HepG2 (cell line): ENCODE data around the gene YIF1A. TPM values are rescaled to one million over a fixed set of nuclear protein-coding genes. Genes with fewer than 3 reads are reported as not detected.

Experiments
- ATF7-NPFF ChIP-seq: sonication (generic); formaldehyde crosslinking; IDR thresholded peaks from 2 replicates; pipeline ENCODE4 v1.8.1; 2023; ENCODE audit warnings: mild to moderate bottlenecking, low read depth, missing genetic modification reagents, moderate library complexity
- FOXP1 ChIP-seq, 2 experiments: fragments of 450-650 bp in 1 of 2; IDR thresholded peaks; 2 replicates each; pipeline ENCODE4 v1.6.1; 2017 to 2018; ENCODE audit warnings: antibody characterized with exemption in 1 of 2
- GABPA ChIP-seq, 2 experiments: IDR thresholded peaks; 2 replicates each; pipeline ENCODE4 v1.6.1; 2011 to 2016; ENCODE audit warnings: low read depth in 2 of 2, low read length in 1 of 2, missing biosample characterization in 1 of 2, missing genetic modification characterization in 1 of 2
- HNRNPLL ChIP-seq: fragments of 200-400 bp; formaldehyde crosslinking; IDR thresholded peaks from 2 replicates; pipeline ENCODE4 v1.6.1; 2017; ENCODE audit warnings: mild to moderate bottlenecking, low read depth, low read length; ENCODE audit not compliant: poor library complexity, severe bottlenecking
- NONO ChIP-seq, 2 experiments: fragments of 450-650 bp in 1 of 2; sonication (generic) in 1 of 2; formaldehyde crosslinking in 1 of 2; IDR thresholded peaks in 1 of 2; conservative IDR thresholded peaks in 1 of 2; 2 replicates each; pipeline versions ENCODE4 v1.6.1 to v1.8.0; 2017 to 2022; ENCODE audit warnings: mild to moderate bottlenecking in 1 of 2, missing genetic modification reagents in 1 of 2, moderate library complexity in 1 of 2
- NR2C2 ChIP-seq: sonication (generic); formaldehyde crosslinking; IDR thresholded peaks from 2 replicates; pipeline ENCODE4 v1.4.0; 2020; ENCODE audit warnings: missing genetic modification reagents, mild to moderate bottlenecking, moderate library complexity, borderline replicate concordance
- PRPF4 ChIP-seq: fragments of 200-400 bp; formaldehyde crosslinking; IDR thresholded peaks from 2 replicates; pipeline ENCODE4 v1.6.1; 2016; ENCODE audit warnings: low read length, low read depth; ENCODE audit not compliant: poor library complexity, severe bottlenecking
- RBFOX2 ChIP-seq: fragments of 200-400 bp; formaldehyde crosslinking; IDR thresholded peaks from 2 replicates; pipeline ENCODE4 v1.6.1; 2017; ENCODE audit warnings: low read depth, mild to moderate bottlenecking, low read length
- SPEN ChIP-seq: sonication (generic); formaldehyde crosslinking; IDR thresholded peaks from 2 replicates; pipeline ENCODE4 v1.5.1; 2020; ENCODE audit warnings: low read depth, mild to moderate bottlenecking, missing genetic modification reagents
- SRSF4 ChIP-seq: fragments of 200-400 bp; formaldehyde crosslinking; IDR thresholded peaks from one replicate; pipeline ENCODE4 v1.6.1; 2018; ENCODE audit warnings: mild to moderate bottlenecking, low read depth, low read length, moderate library complexity; ENCODE audit not compliant: poor library complexity, severe bottlenecking
- ZMYM4 ChIP-seq: sonication (generic); formaldehyde crosslinking; IDR thresholded peaks from 2 replicates; pipeline ENCODE4 v1.8.1; 2023; ENCODE audit warnings: mild to moderate bottlenecking, missing genetic modification reagents
- ZNF180 ChIP-seq: sonication (generic); formaldehyde crosslinking; IDR thresholded peaks from 2 replicates; pipeline ENCODE4 v1.4.0; 2020; ENCODE audit warnings: low read depth, missing genetic modification reagents, borderline replicate concordance
- ZNF251 ChIP-seq: sonication (generic); formaldehyde crosslinking; IDR thresholded peaks from 2 replicates; pipeline ENCODE4 v1.9.0; 2021; ENCODE audit warnings: mild to moderate bottlenecking, missing genetic modification reagents
- ZNF570 ChIP-seq: sonication (generic); formaldehyde crosslinking; IDR thresholded peaks from 2 replicates; pipeline ENCODE4 v1.4.0; 2020; ENCODE audit warnings: mild to moderate bottlenecking, missing genetic modification reagents, borderline replicate concordance
- ZNF746 ChIP-seq: sonication (generic); formaldehyde crosslinking; IDR thresholded peaks from 2 replicates; pipeline ENCODE4 v1.8.0; 2022; ENCODE audit warnings: mild to moderate bottlenecking, missing genetic modification reagents
- ZNF747 ChIP-seq: sonication (generic); formaldehyde crosslinking; IDR thresholded peaks from 2 replicates; pipeline ENCODE4 v1.8.1; 2023; ENCODE audit warnings: missing genetic modification reagents, mild to moderate bottlenecking, borderline replicate concordance
- ZSCAN29 ChIP-seq: sonication (generic); formaldehyde crosslinking; conservative IDR thresholded peaks from 2 replicates; pipeline ENCODE4 v1.4.0; 2020; ENCODE audit warnings: mild to moderate bottlenecking, missing genetic modification reagents
- polyA plus RNA-seq, 8 experiments: library from polyadenylated mRNA; depleted of rRNA in 3 of 8; stranded (reverse) in 7 of 8; unstranded in 1 of 8; fragments of >200 nt; fragmentation: Illumina TruSeq in 4 of 8; extraction: Trizol in 4 of 8; gene quantifications; 2 replicates each; pipeline versions ENCODE4 v1.2.1 to v1.2.3, GENCODE V29; 2011 to 2016; ENCODE audit warnings: low read depth in 4 of 8, missing spikeins in 1 of 8, mixed read lengths in 1 of 8; ENCODE audit not compliant: insufficient read depth in 1 of 8
- total RNA-seq, 5 experiments: library from RNA; depleted of rRNA; stranded (reverse); fragments of >200 nt; fragmentation: Illumina TruSeq; extraction: Trizol; gene quantifications; 2 replicates each; pipeline ENCODE4 v1.2.3, GENCODE V29; 2016; ENCODE audit warnings: low read depth in 1 of 5
- TF ChIP-seq, protein P1 (sequence below): IDR thresholded peaks from 2 replicates; pipeline ENCODE4 v1.6.1; 2016; ENCODE audit warnings: missing genetic modification reagents, missing compliant biosample characterization
- TF ChIP-seq, protein P2 (sequence below): sonication (generic); formaldehyde crosslinking; IDR thresholded peaks from 2 replicates; pipeline ENCODE4 v1.5.1; 2020; ENCODE audit warnings: mild to moderate bottlenecking, missing genetic modification reagents, moderate library complexity
- TF ChIP-seq, protein P3 (sequence below): sonication (generic); formaldehyde crosslinking; conservative IDR thresholded peaks from 2 replicates; pipeline ENCODE4 v1.4.0; 2020; ENCODE audit warnings: missing genetic modification reagents
- TF ChIP-seq, protein P4 (sequence below): sonication (generic); formaldehyde crosslinking; IDR thresholded peaks from 2 replicates; pipeline ENCODE4 v1.5.1; 2020; ENCODE audit warnings: missing genetic modification reagents, mild to moderate bottlenecking, borderline replicate concordance

Gene YIF1A
- total and polyA plus RNA-seq, 2 of the 13 experiments (the other 11 are each of a cell fraction or from before 2014, with no cell fraction given): 133 to 145 TPM

DNA sequence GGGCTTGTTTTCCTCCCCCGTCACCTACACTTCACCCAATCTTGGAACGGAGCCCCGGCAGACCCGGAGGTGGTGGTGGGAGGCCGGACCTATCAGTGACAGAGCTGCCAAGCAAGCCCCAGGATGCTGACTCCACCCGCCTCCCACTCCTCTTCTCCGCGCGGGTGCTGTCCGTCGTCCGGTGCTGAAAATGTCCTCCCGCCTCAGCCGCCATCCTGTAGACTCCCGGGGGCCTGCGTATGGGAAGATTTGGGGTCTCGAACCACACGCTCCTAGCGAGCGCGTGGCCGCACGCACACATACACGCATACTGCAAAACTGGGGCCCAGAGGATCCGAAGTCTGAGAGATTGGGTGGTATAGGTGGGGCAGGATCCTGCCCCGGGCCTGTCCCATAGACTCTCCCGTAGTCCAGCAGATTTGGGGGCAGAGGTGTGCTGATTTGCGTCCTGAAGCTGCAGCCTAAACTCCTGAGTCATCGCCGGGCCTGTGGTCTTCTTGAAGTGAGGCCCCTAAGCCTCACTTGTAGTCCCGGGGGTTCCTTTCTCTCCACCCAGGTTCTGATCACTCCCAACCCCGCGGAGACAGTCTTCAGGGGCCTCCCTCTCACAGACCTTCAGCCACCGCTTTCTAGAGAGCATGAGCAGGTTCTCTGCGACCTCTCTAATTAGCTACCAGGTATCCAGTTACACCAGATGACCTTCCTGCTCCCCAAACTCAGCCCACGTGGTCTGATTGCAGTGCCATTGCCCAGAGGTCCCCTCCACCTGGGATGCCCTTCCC lies 796 bp upstream of the YIF1A start (continued):
- TF ChIP-seq ZNF746 (CRISPR knock-in tag) (0 out of 2 replicates have a peak, but pooled peaks have one; percentile 50), SRSF4 (no peak), ZNF251 (CRISPR knock-in tag) (0 out of 2 replicates have a peak, but pooled peaks have one; percentile 32), RBFOX2 (no peak), ATF7-NPFF (CRISPR knock-in tag) (no peak; the same call in 1 of the 2 replicates), FOXP1 (IDR thresholded peaks at IDR 0.05) (no peak), FOXP1 (CRISPR knock-in tag; IDR thresholded peaks at IDR 0.05) (no peak), ZMYM4 (CRISPR knock-in tag) (no peak), ZNF747 (CRISPR knock-in tag) (peak; percentile 86; the same call in 1 of the 2 replicates), NONO (IDR thresholded peaks at IDR 0.05) (no peak), NONO (CRISPR knock-in tag; conservative IDR thresholded peaks at IDR 0.05) (no peak; the same call in 1 of the 2 replicates), ZNF570 (CRISPR knock-in tag) (peak; percentile 90; the same call in 1 of the 2 replicates), SPEN (CRISPR knock-in tag) (peak; percentile 18; the same call in 1 of the 2 replicates), HNRNPLL (no peak), GABPA (IDR thresholded peaks at IDR 0.05; ENCODE audit: low read depth, low read length) (no peak), GABPA (CRISPR knock-in tag; IDR thresholded peaks at IDR 0.05; ENCODE audit: low read depth) (no peak), ZSCAN29 (CRISPR knock-in tag) (no peak), PRPF4 (no peak), ZNF180 (CRISPR knock-in tag) (no peak), NR2C2 (no peak)
- TF ChIP-seq, protein P1, sequence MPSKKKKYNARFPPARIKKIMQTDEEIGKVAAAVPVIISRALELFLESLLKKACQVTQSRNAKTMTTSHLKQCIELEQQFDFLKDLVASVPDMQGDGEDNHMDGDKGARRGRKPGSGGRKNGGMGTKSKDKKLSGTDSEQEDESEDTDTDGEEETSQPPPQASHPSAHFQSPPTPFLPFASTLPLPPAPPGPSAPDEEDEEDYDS (CRISPR knock-in tag): no peak
- TF ChIP-seq, protein P2, sequence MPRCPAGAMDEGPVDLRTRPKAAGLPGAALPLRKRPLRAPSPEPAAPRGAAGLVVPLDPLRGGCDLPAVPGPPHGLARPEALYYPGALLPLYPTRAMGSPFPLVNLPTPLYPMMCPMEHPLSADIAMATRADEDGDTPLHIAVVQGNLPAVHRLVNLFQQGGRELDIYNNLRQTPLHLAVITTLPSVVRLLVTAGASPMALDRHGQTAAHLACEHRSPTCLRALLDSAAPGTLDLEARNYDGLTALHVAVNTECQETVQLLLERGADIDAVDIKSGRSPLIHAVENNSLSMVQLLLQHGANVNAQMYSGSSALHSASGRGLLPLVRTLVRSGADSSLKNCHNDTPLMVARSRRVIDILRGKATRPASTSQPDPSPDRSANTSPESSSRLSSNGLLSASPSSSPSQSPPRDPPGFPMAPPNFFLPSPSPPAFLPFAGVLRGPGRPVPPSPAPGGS (CRISPR knock-in tag): peak; percentile 57; the same call in 1 of the 2 replicates
- TF ChIP-seq, protein P3, sequence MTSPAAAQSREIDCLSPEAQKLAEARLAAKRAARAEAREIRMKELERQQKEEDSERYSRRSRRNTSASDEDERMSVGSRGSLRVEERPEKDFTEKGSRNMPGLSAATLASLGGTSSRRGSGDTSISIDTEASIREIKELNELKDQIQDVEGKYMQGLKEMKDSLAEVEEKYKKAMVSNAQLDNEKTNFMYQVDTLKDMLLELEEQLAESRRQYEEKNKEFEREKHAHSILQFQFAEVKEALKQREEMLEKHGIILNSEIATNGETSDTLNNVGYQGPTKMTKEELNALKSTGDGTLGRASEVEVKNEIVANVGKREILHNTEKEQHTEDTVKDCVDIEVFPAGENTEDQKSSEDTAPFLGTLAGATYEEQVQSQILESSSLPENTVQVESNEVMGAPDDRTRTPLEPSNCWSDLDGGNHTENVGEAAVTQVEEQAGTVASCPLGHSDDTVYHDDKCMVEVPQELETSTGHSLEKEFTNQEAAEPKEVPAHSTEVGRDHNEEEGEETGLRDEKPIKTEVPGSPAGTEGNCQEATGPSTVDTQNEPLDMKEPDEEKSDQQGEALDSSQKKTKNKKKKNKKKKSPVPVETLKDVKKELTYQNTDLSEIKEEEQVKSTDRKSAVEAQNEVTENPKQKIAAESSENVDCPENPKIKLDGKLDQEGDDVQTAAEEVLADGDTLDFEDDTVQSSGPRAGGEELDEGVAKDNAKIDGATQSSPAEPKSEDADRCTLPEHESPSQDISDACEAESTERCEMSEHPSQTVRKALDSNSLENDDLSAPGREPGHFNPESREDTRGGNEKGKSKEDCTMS (CRISPR knock-in tag): 0 out of 2 replicates have a peak, but pooled peaks have one; percentile 68
- TF ChIP-seq, protein P4, sequence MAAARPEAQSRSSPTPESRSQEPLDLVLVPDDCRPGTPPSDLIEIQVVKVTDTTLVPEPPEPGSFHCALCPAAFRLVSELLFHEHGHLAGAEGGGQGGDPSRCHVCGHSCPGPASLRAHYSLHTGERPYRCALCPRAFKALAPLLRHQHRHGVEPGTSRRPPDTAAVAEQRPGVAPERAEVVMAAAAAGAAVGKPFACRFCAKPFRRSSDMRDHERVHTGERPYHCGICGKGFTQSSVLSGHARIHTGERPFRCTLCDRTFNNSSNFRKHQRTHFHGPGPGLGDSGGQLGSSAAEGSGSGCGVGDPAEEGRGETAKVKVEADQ (CRISPR knock-in tag): no peak
